IMR-90 (cell line): ENCODE results near the gene CERS1. TPM values are rescaled to one million over a fixed set of nuclear protein-coding genes. Genes with fewer than 3 reads are reported as not detected.

Experiments
- ATAC-seq: fragments of 200-7000 bp; cut with Tn5 transposase; 2 replicates; pipeline ENCODE4 v1.9.1; 2020; ENCODE audit warnings: low read depth, mild to moderate bottlenecking, moderate library complexity
- BruUV-seq: library from RNA; stranded (reverse); fragments of 400-500 nt; replicated peaks from 2 replicates; lab custom pipeline; 2021; lab: Mats Ljungman, UMichigan
- CTCF ChIA-PET: fragments of 300-600 bp; formaldehyde crosslinking; extraction: SDS; loops from one replicate; lab custom pipeline; 2021; ENCODE audit warnings: antibody characterized with exemption; lab: Yijun Ruan, JAX
- POLR2A ChIA-PET: fragments of 300-600 bp; sonication (Branson Sonifier 250); formaldehyde crosslinking; loops from one replicate; lab custom pipeline; 2022; ENCODE audit warnings: antibody characterized with exemption; ENCODE audit not compliant: unreplicated experiment; lab: Charles Lee
- DNase-seq: peaks from one replicate; pipeline ENCODE4 v3.0.0; 2013
- H2AFZ ChIP-seq: replicated peaks from 2 replicates; pipeline ENCODE3; 2013; ENCODE audit warnings: low read length, mild to moderate bottlenecking; ENCODE audit not compliant: poor library complexity
- H2AK5ac ChIP-seq: 2 replicates; pipeline ENCODE4 v1.6.1; 2013; ENCODE audit warnings: low read depth, low read length, inconsistent platforms
- H2AK9ac ChIP-seq: replicated peaks from 2 replicates; pipeline ENCODE3; 2013; ENCODE audit warnings: mild to moderate bottlenecking, low read depth, low read length, moderate library complexity; ENCODE audit not compliant: poor library complexity
- H2BK120ac ChIP-seq: 2 replicates; pipeline ENCODE4 v1.6.1; 2013; ENCODE audit warnings: low read depth, low read length, inconsistent platforms
- H2BK15ac ChIP-seq: 3 replicates; pipeline ENCODE4 v1.6.1; 2013; ENCODE audit warnings: low read depth, low read length, inconsistent platforms
- H2BK20ac ChIP-seq: 2 replicates; pipeline ENCODE4 v1.6.1; 2013; ENCODE audit warnings: low read depth, mild to moderate bottlenecking, inconsistent platforms, low read length, moderate library complexity
- H2BK5ac ChIP-seq: 2 replicates; pipeline ENCODE4 v1.6.1; 2013; ENCODE audit warnings: mild to moderate bottlenecking, low read depth, low read length, inconsistent platforms; ENCODE audit not compliant: poor library complexity, severe bottlenecking
- H3K14ac ChIP-seq: replicated peaks from 2 replicates; pipeline ENCODE4 v1.6.1; 2013; ENCODE audit warnings: low read depth, low read length, inconsistent platforms
- H3K18ac ChIP-seq: 2 replicates; pipeline ENCODE4 v1.6.1; 2013; ENCODE audit warnings: low read depth, low read length, control low read depth
- H3K23ac ChIP-seq: 2 replicates; pipeline ENCODE4 v1.6.1; 2013; ENCODE audit warnings: low read depth, low read length, inconsistent platforms
- H3K27ac ChIP-seq: 2 replicates; pipeline ENCODE4 v1.5.1; 2013; ENCODE audit warnings: mild to moderate bottlenecking, control low read depth, low read length; ENCODE audit not compliant: insufficient read depth
- H3K27me3 ChIP-seq: 2 replicates; pipeline ENCODE4 v1.6.1; 2013; ENCODE audit warnings: low read length; ENCODE audit not compliant: control insufficient read depth, insufficient read depth
- H3K36me3 ChIP-seq: 2 replicates; pipeline ENCODE4 v1.6.1; 2013; ENCODE audit warnings: low read length, mixed read lengths; ENCODE audit not compliant: control insufficient read depth, insufficient read depth
- H3K4ac ChIP-seq: 2 replicates; pipeline ENCODE4 v1.6.1; 2013; ENCODE audit warnings: low read depth, low read length, inconsistent platforms
- H3K4me1 ChIP-seq: 2 replicates; pipeline ENCODE4 v1.6.1; 2013; ENCODE audit warnings: low read length, mixed read lengths; ENCODE audit not compliant: control insufficient read depth, insufficient read depth
- H3K4me2 ChIP-seq: 2 replicates; pipeline ENCODE4 v1.6.1; 2013; ENCODE audit warnings: low read depth, mild to moderate bottlenecking, control low read depth, low read length, moderate library complexity
- H3K4me3 ChIP-seq: 2 replicates; pipeline ENCODE4 v1.5.1; 2013; ENCODE audit warnings: low read depth, mild to moderate bottlenecking, control low read depth, low read length, moderate library complexity; ENCODE audit not compliant: insufficient read depth
- H3K56ac ChIP-seq: 2 replicates; pipeline ENCODE4 v1.6.1; 2013; ENCODE audit warnings: low read length, inconsistent platforms; ENCODE audit not compliant: insufficient read depth; ENCODE audit errors: extremely low read depth
- H3K79me1 ChIP-seq, 2 experiments: 2 replicates each; pipeline ENCODE4 v1.6.1; 2013; ENCODE audit warnings: low read length in 2 of 2, inconsistent platforms in 1 of 2, low read depth in 1 of 2
- H3K9ac ChIP-seq: 2 replicates; pipeline ENCODE4 v1.6.1; 2013; ENCODE audit warnings: low read depth, low read length, control low read depth
- H3K9me1 ChIP-seq: 2 replicates; pipeline ENCODE4 v1.6.1; 2013; ENCODE audit warnings: low read length, inconsistent platforms; ENCODE audit not compliant: insufficient read depth
- H3K9me3 ChIP-seq: 2 replicates; pipeline ENCODE4 v1.6.1; 2013; ENCODE audit warnings: low read length; ENCODE audit not compliant: control insufficient read depth, insufficient read depth
- H4K20me1 ChIP-seq: 2 replicates; pipeline ENCODE4 v1.6.1; 2013; ENCODE audit warnings: low read length, inconsistent platforms; ENCODE audit not compliant: insufficient read depth
- H4K5ac ChIP-seq: 2 replicates; pipeline ENCODE4 v1.6.1; 2013; ENCODE audit warnings: mild to moderate bottlenecking, low read depth, low read length, control low read depth
- H4K8ac ChIP-seq, 2 experiments: 2 replicates each; pipeline ENCODE4 v1.6.1; 2013; ENCODE audit warnings: low read depth in 2 of 2, low read length in 2 of 2, control low read depth in 1 of 2, inconsistent platforms in 1 of 2
- H4K91ac ChIP-seq: 2 replicates; pipeline ENCODE4 v1.6.1; 2013; ENCODE audit warnings: low read depth, low read length, inconsistent platforms; ENCODE audit not compliant: insufficient read depth
- RFX5 ChIP-seq: IDR thresholded peaks from 2 replicates; pipeline ENCODE4 v1.8.0; 2012; ENCODE audit warnings: low read depth, mild to moderate bottlenecking, low read length, moderate library complexity
- WGBS, 2 experiments: methylation state at CpG; one replicate each; pipeline versions ENCODE4 v1.1.5 to v1.1.7; 2013; ENCODE audit warnings: missing lambda C conversion rate in 2 of 2; ENCODE audit not compliant: insufficient read length in 1 of 2; ENCODE audit errors: extremely low coverage in 2 of 2; 5-methylcytosine and 5-hydroxymethylcytosine counted together
- dilution Hi-C: fragments of 300-500 bp; cut with HindIII; formaldehyde crosslinking; loops from one replicate; pipeline ENCODE4 v1.14.3; 2018; ENCODE audit warnings: low sequenced_read_pairs; ENCODE audit not compliant: unreplicated experiment
- in situ Hi-C: fragments of 300-500 bp; cut with MboI; formaldehyde crosslinking; loops from 3 replicates; pipeline ENCODE4 v1.14.3; 2019; ENCODE audit warnings: low sequenced_read_pairs, inconsistent platforms, mixed read lengths
- intact Hi-C: fragments of 100-400 bp; cut with micrococcal nuclease; formaldehyde crosslinking; loops from 2 replicates; pipeline ENCODE4 v1.10.0; 2022
- polyA plus RNA-seq, 3 experiments: library from polyadenylated mRNA; depleted of rRNA; stranded (reverse); fragments of >200 nt; gene quantifications; 2 replicates each; pipeline ENCODE4 v1.2.3, GENCODE V29; 2012; ENCODE audit warnings: low replicate concordance in 1 of 3
- total RNA-seq: library from RNA; depleted of rRNA; stranded (reverse); fragments of >200 nt; gene quantifications from 2 replicates; pipeline ENCODE4 v1.2.3, GENCODE V29; 2012

CERS1 gene
- total and polyA plus RNA-seq, 2 of the 4 experiments (the other 2 are of a cell fraction): 0.90 to 4.3 TPM

DNA sequence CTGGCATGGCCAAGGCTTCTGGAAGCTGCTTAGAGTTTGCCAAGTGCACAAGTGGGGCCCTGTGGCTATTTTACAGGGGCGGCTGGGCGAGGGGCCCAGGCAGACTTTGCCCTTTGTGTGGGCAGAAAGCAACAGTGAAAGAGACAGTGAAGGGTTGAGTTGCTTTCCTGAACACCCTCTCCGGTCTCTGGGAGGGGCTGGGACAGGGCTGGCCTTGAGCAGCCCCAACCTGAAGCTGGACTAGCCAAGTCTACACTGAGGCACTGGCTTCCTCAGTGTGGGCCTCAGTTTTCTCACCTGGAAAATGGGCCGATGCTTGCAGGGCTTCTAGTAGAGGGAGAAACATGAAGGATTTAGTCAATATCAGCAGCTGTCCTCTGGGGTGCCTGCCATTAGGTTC lies 47.5 kb upstream of the CERS1 start:
- TF ChIP-seq RFX5: no peak
- WGBS, 2 experiments: 100% methylated on average over 2 of the region's 4 CpGs; no CpG with 5 or more reads in 1 of the 2 experiments
- Histone ChIP-seq H2BK20ac (no peak overlapping the region), H2BK120ac (no peak overlapping the region), H4K20me1 (peaks cover 12% of the 10 kb centered on the region; the same call in 1 of the 2 replicates), H3K27me3 (no peaks in the 10 kb centered on the region), H3K9me1 (peaks cover 5% of the 10 kb centered on the region), H3K4ac (no peak overlapping the region), H3K23ac (no peak overlapping the region), H3K9ac (no peak overlapping the region), H3K79me1 (peaks cover 11 to 32% of the 10 kb centered on the region in 2 experiments), H2AK5ac (no peak overlapping the region), H3K9me3 (no peaks in the 10 kb centered on the region), H2AFZ (no peak overlapping the region), H4K91ac (no peak overlapping the region), H2BK5ac (no peak overlapping the region), H4K8ac (no peak overlapping the region), H3K4me3 (no peak overlapping the region), H2BK15ac (no peak overlapping the region), H3K14ac (no peak overlapping the region), H3K36me3 (peaks cover 11% of the 10 kb centered on the region; the same call in 1 of the 2 replicates), H3K18ac (no peak overlapping the region), H3K4me2 (no peak overlapping the region), H3K4me1 (peaks cover 6% of the 10 kb centered on the region), H3K27ac (no peak overlapping the region), H4K5ac (no peak overlapping the region), H2AK9ac (no peak overlapping the region), H3K56ac (no peak overlapping the region)
- DNase-seq (no peak), ATAC-seq (no peak)
- POLR2A ChIA-PET: no interaction called here
- dilution Hi-C loops: no loop called here
- in situ Hi-C loops: no loop called here
- CTCF ChIA-PET: no interaction called here
- no TSS peak for BruUV-seq
- intact Hi-C loops: no loop called here
